GM19438 (cell line): ENCODE data around the gene FERMT1.
A peak's percentile ranks its signal among the peaks of the same experiment; 100 is the strongest.

Experiments
- ATAC-seq: cut with Tn5 transposase; IDR thresholded peaks from one replicate; pipeline ENCODE4 v1.9.1; 2021; ENCODE audit warnings: low read depth; ENCODE audit not compliant: unreplicated experiment

The FERMT1 gene

GRCh38 chr20:6122873-6123648 is at the start of gene FERMT1:
Gene FERMT1 (minus strand): TSS chr20:6123030. CDS start chr20:6119554, 3,476 bp downstream.
- ATAC-seq: peak; percentile 81

DNA sequence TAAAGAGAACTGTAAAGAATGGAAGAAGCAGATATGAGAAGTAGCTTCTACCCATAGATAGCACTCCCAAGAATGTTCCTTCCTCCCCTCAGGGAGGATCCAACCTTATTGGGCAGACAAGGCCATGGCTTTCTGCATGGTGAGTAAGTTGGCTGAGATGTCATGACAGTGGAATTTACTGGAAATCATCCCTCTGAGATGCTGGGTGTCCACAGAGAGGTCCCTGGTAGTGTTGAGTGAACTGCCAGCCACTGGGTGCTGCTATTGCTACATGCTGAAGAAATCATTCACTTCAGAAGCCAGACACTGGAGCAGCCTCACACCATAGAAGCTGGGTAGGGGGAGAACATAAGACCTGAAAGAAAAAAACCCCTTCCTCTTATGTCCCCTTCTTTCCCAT is 46.4 kb upstream of the FERMT1 start:
- no peak for ATAC-seq

GRCh38 chr20:6168204-6168603 is 45.4 kb upstream of the FERMT1 start:
- ATAC-seq: no peak

GRCh38 chr20:6165346-6165745 is 42.5 kb upstream of the FERMT1 start:
- ATAC-seq: no peak

DNA sequence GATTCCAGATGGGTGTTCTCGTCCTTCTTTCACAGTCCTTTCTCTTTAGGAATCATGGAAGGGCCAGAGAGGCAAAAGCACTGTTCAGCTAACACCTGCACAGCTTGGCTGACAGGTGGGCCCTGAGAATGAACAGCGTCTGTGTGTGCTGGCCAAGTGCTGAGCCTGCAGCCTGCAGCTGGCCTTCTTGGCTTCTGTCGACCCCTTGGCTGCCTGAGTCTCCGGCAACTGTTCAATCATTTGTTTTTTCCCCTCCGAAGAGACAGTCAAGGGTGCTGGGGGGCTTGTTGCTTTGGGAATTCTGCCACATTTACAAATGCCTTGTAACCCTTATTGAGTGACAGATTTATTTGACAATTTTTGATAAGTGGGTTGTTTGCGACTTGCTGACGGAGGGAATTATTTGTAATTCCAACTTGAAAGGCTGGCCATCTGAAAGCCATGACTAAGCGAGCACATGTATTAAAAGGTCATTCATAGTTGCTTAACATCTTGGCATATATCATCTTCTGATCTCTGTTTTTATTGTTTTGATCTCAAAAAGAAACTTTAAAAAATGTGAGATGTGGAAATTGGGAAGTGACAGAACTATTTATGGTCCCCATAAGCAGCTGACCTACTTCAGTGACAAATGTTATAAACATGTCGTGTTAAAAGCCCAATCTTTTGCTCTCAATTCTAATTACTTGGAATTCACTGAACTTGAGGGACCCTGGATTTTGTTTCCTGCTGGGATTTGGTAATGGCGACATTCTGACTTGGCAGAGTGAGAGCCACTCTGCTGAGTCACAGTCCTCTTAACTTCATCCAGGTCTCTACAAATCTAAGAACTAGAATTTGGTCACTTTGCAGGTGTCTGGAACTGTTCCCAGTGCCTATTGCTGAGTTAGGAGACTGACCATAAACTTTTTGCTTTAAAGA is 41.9 kb upstream of the FERMT1 start:
- ATAC-seq: no peak

GRCh38 chr20:6160736-6161135 is 37.9 kb upstream of the FERMT1 start:
- no peak for ATAC-seq

DNA sequence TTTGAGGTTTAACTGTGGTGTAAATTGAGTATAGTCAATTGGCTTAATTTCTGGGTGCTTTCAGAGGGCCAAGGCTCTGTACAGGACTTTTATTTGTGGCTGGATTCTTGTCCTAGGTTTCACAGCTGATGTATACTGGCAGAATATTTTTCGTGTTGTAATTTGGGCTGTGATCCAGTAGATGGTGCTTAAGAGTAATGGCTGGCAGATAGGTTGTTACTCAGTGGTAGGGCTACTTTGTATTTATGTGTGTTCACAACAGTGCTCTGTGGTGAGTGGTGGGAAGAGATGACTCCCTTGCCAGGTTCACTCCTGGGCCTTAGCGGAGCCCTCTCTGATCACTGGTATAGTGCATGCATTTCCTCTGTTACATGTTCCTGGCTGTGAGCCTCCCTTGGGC is 34.5 kb upstream of the FERMT1 start:
- ATAC-seq: no peak

DNA sequence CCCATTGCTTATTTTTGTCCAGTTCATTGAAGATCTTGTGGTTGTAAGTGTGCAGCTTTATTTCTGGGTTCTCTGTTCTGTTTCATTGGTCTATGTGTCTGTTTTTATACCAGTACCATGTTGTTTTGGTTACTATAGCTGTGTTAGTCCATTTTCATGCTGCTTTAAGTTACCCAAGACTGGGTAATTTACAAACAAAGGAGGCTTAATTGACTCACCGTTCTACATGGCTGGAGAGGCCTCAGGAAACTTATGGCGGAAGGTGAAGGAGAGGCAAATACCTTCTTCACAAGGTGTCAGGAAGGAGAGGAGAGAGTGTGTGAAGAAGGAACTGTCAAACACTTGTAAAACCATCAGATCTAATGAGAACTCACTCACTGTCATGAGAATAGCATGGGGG is 29.9 kb upstream of the FERMT1 start:
- no peak for ATAC-seq

GRCh38 chr20:6148073-6148472 is 25.2 kb upstream of the FERMT1 start:
- no peak for ATAC-seq

- ATAC-seq: peak; percentile 69
Observed at GRCh38 chr20:6142348-6142993, 19.6 kb upstream of the FERMT1 start.

DNA sequence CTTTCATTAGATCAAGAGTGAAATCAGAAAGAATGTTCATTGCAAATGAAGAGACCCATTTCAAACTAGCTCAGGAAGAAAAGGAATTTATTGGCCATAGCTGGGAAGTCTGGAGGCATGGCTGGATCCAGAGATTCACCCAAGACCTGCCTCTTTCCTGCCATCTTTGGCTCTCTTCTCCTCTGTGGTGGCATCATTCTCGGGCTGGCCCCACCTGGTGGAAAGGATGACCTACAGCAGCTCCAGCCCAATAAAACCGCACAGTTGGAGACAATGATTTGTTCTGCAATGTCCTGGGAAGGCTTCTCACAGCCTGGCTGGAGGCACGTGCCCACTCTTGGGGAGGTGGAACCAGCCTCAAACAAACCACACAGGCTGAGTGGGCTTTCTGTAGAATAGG is 18.1 kb upstream of the FERMT1 start:
- no peak for ATAC-seq

GRCh38 chr20:6135347-6135746 is 12.5 kb upstream of the FERMT1 start:
- ATAC-seq: no peak

GRCh38 chr20:6134592-6134991 is 11.8 kb upstream of the FERMT1 start:
- ATAC-seq: no peak

DNA sequence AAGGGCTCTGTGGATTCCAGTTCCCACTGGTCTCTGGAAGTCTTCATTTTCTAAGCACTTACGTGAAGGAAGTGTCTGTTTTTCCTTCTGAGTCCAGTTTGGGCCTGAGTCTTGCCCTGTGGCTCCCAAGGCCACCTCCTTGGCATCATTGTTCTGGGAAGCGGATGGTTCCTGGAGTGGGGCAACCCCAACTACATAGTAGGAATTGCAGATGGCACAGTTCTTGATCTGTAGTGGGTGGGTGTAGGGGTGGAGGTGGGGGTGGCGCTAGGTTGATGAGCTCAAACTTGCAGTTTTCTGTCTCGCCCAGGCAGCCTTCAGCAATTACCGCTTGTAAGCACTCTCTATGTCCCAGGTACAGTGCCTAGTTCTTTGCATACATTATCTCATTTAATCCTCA is 7.2 kb upstream of the FERMT1 start:
- no peak for ATAC-seq

DNA sequence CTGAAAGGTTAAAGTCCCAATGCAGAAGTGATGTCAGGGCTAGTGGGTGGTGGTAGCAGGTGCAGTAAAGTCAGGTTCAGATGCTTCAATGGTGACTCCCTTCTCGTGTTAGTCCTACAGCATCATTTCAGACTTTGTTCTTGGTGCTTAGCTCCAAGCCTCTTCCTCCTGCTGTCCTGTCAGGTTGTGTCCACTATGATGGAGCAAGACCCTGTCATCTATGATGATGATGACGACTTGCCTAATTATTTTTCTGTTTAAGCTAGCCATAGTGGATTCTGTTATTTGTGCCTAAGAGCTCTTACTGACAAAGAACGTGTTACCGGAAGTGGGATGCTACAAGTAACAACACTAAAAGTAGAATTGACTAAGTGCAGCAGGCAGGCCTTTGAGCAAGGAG is 5.0 kb upstream of the FERMT1 start:
- ATAC-seq: no peak

DNA sequence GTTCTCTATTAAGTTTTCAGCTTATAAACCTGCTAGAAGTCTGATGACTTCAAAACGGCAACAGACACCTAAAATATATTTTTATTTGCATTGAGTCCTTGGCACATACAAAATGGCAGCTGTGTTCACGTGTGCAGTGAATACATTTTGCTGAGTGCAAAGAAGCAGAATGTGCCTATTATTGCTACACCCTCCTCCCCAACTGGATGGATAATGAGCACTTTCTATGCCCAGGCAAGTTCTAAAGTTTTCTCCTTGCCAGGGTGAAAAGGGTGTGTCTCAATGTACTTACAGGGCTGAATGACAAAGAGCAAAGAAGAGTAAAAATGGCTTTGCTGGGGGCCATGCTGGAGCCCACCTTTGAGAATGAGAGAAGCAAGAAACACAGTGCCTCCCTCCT is 4.0 kb upstream of the FERMT1 start:
- ATAC-seq: no peak

DNA sequence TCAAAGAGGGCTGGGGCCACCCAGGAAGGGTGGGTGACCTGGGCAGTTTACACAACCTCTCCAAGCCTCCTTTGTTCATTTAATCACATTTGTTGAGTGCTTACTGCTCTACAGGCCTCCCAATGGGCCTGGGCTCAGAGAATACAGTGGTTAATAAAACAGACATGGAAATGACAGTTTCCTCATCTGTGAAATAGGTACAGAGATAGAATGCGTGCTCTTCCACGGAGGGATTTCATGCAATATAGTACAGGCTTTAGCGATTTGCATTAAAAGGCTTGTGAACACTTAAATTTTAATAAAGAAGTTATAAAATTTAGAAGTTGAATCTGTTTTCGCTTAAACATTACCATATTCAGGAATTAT is 802 bp upstream of the FERMT1 start:
- ATAC-seq: no peak

DNA sequence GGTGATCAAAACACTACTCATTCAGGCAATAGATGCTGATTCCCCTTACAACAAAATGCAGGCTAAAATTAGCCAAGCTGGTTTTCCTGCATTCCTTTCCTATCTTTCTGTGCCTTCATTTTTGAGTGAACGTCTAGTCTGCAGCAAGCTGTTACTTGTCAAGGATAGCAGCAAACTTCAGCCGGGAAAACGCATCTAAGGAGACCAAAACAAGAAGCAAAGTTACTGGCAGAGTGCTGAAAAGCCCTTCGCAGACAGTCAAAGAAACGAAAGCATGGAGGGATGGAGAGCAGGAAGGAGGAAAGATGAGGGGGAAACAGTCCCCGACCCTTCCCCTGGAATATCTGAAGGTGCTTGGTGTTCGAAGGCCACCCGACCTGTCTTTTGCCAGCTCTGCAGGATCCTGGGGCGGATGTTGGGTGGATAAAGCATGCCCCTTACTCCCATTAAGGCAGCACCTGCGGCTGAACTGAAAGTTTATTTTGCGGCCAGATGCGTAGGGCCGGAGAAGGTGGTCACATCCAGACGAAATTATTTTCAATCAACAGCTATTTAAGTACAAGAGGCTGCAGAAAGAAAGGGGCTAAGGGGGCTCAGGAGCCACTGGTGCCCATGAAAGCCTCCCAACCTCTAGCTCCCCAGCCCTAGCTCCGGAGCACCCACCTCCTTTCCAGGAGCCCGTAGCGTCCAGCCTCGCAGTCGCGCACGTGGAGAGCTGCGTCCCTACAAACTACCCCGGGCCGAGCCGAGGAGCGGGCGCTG is 538 bp downstream of the FERMT1 start:
- ATAC-seq: peak; percentile 20

DNA sequence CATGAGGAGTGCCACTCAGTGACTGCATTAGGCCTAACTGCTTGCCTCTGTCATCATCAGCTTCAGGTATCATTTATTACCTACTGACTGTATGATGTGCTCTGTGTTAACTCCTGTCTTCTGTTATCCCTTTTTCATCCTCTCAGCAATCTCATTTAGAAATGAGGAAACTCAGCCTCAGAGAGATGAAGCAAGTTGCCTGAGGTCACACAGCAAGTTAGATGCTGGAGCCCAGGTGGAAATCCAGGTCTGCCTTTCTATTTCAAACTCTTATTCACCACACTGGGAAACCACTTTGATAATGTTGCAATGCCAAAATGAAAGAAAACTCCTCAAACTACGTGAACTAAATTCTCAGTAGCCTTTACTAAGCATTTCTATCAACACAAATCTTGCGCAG is 1.3 kb downstream of the FERMT1 start:
- no peak for ATAC-seq

DNA sequence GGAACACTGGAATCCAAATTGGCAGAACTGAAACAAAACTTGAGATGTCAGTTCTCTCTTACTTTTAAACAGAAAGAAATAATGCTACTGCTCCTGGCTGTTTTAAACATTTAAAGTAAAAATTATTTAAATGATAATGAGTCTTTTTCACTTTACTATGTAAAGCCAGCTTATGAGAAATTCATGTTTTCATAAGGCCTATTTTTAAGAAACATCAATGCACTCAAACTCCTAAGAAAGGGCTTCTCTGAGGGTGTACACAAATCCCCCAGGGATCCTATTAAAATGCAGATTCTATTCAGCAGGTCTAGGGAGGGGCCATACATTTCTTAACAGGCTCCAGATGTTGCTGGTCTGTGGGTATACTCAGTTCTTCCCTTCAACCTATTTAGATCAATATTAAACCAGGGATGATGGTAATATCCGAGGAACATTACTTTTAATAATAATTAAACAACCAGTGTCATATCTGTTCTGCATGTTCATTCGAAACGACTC is 2.3 kb downstream of the FERMT1 start:
- no peak for ATAC-seq
